Medulla oblongata (tissue), 1 donor: ENCODE results near the gene OXGR1.
A peak's percentile ranks its signal among the peaks of the same experiment; 100 is the strongest.
"Not testable (repeated sequence)": the region's sequence is repeated elsewhere in the genome, so short reads cannot be mapped to it uniquely, and the experiment has no call there.

Experiments
- DNase-seq: peaks from one replicate; pipeline ENCODE4 v3.0.0-alpha.2; 2015; ENCODE audit errors: extremely low spot score

Gene OXGR1

DNA sequence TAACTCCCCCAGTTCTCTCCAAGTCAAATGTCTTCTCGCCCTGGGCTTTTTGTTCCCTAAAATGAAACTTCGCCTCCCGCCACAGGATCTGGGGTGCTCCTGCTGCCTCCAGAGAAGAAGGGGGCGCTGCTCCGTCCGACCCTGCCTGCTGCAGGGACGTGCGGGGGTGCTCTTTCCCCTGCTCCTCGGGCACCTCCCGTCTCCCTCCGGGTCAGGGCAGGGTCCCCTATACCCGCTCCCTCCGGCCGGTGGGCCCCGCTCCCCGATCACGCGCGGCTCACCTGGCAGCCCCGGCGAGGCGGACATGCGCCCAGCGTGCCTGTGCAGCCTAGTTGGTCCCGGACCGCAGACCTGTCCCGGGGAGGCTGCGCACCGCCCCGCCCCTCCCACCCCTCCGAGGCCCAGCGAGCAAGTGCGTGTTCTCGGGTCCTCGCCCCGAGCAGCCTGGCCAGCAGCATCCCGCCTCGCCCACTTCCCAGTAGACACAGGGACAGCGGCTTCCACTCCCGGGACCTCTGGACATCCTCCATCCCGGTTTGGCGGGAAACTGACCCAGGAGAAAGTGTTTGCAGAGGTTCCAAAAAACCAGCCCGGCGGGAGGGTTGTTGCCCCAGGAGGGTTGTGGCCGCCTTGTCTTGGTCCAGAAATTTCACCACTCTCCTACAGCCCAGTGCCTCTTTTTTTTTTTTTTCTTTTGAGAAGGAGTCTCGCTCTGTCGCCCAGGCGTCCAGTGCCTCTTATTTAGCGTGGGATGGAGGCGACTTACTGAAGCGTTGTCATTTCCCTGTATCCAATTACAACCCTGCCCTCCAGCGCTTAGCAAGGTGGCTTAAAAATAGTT, at the start of gene OXGR1:
Gene OXGR1, minus strand, starts transcription at position 460 of the 841 bp plus-strand sequence. CDS start 6,717 bp downstream, outside the sequence.
- peak; percentile 35 for DNase-seq

DNA sequence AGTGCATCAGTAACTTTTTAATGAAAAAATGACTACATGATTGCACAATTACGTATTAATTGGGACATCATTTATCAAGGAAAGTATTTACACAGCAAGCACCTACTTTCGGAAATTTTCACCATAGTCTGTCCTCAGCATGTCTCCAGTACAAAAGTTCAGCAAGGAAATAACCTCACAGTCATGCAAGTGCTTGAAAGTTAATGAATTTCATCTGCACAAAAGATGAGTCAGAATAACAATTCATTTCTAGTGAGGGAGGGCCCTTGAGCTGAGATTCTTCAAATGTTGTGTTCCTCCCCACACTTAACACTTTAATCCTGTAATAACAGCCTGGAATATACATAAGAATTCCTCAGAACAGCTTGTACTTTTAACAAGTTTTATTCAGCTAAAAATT, 49.0 kb upstream of the OXGR1 start:
- no peak for DNase-seq

DNA sequence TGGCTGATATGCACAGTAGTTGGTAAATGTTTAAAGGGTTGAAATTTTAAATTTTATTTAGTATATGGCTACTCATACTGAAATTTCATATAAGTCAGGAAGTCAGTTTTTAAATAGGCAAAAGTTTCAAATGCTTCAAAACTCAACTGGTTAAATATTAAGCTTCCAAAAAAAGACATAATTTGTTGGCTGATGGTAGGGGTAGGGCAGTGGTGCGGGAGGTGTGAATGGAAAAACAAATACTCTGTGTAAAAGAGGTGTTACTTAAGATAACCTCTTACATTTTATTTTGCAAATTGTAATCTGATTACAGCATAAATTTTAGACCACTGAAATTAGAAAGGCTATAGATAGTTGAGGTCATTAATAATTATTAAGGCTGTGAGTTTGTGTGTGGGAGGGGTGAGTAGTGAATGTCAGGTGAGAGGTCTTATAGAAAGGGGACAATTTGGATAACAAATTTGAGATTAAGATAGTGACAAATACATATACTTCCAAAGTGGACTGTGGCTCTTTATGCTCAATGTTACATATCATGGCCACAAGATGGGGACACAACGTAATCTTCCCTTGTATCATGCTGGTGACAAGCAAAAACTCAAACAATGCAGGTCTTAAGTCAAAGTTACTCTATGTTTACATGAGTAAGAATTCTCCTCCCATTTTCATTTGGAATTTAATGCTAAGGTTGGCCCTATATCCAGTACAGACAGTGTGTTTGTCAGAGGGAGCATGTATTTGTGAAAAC, 36.6 kb upstream of the OXGR1 start:
- DNase-seq = peak; percentile 27

DNA sequence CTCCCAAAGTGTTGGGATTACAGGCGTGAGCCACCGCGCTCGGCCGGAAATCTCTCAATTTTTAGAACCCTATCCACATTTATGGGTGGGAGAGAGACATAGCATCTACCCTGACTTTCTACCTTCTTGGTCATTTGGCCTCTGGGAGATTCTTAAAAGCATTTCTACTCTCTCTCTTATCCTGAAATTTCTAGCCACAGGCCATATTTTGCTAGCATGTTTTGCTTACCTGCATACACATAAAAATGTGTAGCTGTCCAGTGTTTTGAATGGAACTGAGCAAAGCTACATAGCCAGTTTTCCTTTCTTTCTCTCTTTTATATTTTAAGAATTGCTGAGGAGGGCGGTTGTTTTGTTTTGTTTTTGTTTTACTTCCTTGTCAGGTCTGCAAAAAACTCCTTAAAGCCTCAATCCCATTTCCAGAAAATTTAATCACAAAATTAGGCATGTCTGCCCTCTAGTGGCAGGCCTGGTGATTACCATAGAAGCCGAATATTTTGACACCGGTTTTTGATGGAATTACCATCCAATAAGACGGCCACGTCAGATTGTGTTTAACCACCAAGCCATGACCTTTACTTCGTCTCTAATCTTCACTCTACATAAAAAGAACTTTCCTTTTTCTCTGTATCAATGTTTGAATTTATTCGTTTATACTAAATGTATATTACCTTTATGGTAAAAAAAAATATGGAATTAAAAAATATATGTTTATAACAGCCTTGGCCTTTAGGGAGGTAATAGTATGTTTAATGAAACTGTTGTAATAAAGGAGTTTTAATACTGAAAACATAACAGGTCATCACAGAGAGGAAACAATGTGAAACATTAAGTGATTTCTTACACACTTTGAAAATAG, 34.4 kb upstream of the OXGR1 start:
- peak; percentile 79 for DNase-seq

DNA sequence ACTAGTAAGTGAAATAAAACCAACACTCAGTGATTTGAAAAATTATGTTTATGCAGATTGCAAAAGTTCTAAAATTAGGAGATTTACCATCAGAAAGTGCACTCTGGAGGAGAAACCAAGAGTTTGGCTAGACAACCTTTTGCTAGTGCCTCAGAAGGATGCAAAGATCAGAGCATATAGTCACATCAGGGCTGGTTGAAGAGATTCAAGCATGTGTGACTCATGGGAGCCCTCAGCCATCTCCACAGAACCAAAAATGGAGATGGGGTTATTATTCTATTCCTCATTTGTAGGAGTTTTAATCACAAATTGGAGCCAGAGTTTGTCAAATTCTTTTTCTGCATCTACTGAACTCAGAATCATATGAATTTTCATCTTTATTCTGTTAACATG, 32.9 kb upstream of the OXGR1 start:
- DNase-seq = no peak

DNA sequence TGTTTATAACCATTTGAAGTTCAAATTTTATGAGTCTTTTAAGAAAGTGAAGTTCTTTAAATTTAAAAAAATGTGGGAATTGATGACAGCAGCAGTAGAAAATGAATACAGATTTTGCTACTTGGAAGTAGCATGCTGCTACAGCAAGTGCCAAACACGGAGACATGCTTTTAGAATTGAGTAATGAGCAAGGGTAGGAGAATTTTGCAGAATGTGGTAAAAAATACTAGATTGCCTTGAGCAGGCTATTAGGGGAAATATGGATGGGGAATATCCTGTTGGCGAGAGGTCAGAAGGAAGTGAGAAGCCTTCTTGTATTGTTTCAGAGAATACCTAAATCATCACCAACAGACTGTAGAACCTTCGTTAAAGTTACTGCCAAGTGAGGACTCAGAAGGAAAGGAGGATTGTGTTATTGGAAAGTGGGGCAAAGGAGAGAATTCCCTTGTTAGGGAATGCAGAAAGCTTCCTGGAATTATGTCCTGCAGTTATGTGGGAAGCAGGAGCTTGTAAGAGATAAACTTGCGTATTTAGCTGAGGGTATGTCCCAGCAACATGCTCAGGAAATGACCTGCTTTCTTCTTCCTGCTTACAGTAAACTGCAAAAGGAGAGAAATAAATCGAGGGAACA, 32.4 kb upstream of the OXGR1 start:
- no peak for DNase-seq

DNA sequence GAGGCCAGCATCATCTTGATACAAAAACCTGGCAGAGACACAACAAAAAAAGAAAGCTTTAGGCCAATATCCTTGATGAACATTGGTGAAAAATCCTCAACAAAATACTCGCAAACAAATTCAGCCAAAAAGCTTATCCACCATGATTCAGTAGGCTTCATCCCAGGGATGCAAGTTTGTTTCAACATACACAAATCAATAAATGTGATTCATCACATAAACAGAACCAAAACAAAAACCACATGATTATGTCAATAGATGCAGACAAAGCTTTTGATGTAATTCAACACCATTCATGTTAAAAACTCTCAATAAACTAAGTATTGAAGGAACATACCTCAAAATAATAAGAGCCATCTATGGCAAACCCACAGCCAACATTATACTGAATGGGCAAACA, 29.5 kb upstream of the OXGR1 start:
- DNase-seq = not testable (repeated sequence)

DNA sequence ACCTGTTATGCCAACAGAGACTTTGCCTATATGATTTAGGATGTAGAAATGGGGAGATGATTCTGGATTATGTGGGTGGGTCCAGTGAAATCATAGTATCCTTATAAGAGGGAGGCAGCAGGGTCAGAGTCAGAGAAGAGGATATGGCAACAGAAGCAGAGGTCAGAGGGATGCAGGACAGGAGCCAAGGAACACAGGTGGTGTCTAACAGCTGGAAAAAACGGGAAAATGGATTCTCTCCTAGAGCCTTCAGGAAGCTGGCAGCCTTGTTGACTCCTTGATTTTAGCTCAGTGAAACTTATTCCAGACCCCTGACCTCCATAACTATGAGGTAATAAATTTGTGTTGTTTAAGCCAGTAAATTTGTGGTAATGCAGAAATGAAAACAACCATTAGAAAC, 28.8 kb upstream of the OXGR1 start:
- no peak for DNase-seq

DNA sequence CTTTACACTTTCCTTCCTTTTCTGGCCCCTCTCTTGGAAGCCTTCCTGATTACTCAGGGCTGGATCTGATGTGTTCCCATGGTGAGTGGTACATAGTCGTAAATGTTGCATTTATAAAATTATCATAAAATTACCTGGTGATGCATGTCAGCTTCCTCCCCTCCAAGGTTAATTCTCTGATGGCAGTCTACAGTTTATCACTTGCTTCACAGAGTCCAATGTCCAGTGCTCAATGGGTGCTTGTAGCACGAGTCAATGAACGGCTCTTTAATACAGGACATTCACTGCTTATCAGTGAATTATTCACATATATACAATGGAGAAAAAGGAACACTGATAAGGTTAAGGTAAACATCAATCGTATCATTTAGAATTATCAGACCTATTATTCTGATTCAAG, 27.0 kb upstream of the OXGR1 start:
- DNase-seq = no peak

DNA sequence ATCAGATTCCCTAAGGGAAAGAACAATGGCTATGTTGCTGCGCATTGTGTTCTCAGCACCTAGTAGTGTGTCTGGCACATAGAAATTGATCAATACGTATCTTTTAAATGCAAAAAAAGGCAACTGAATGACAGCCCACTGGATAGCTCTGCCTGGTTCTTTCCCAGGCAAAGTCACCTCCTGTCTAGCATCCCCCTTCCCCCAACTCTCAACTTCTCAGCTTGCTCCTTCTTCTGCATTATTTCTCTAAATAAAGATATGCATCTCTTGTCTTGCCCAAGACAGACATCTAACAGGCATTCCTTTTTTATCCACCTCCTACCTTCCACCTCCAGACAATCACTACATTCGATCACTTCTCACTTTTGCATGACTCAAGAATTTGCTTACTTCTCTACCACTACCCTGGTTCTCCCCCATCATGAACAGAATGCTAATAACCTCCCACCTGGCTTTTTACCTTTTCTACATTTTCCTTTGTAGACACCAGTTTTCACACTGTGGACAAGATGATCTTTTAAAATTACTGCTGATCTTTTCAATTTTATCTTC, 26.5 kb upstream of the OXGR1 start:
- DNase-seq = no peak

DNA sequence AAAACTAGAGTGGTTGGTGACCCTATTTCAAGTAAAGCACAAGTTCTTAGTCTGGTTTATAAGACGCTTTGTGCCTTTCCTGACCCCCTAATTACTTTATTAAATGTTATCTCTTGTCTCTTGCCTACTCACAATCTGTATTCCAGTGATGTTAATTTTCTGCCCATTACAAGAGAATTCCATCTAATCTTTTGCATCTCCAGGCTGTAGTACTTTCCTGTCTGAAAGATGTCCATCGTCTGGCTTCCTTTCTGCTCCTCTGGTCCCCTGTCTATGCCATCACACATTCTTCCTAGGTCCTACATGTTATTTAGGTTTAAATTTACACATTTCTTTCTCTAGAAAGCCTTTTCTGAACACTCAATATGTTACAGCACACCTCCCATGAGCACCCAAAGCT, 25.9 kb upstream of the OXGR1 start:
- no peak for DNase-seq

DNA sequence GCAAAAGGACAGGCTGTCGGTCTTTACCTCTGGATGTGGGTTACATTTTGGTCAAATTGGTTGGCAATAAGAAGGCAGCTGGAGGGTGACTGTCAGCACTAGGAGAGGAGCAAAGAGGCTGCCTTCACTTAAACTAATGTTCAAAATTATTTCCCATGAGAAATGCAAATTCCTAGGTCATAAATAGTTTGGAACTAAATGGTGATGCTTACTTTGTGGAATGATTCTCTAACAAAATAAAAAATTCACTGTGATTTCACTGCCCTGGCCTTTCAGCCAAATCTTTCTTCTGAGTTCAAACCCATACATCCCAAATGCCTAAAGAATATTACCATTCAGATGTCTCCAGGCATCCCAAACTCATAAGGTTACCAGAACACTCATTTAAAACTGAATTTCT, 25.0 kb upstream of the OXGR1 start:
- DNase-seq = no peak

DNA sequence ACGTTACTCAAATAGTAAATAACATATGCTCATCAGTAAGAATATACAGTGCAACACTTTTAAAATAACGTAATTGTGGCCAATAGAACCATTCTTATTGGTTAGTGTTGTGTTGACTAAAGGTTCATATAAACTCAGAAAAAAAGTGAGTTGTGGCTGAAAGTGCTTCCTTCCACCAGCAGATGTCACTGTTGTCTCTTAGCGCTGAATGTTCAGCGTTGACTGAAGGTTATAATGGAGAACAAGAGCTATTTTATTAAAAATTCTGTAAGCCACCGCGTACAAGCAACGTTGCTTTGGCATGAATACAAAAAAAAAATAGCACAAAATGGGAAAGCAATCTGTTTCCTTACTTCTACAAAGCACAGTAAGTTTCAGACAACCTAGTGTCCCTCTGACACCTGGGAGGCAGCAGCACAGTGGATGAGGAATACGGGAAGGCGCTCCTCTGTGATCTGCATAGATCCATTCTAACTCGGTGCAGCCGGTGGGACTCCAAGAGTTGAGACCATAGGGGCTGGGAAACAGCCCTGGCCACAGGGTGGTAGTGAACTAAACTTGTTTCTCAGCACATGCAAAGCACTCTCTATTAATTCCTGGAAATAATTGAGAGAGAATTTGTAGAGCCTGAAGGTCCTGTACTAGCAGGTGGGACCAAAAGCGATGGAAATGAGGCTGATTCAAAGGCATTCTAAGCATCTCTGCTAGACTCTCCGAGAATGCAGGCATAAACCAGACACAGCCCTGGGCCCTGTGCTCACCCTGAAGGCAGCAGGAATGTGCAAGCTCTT, 23.9 kb upstream of the OXGR1 start:
- DNase-seq = peak; percentile 81

DNA sequence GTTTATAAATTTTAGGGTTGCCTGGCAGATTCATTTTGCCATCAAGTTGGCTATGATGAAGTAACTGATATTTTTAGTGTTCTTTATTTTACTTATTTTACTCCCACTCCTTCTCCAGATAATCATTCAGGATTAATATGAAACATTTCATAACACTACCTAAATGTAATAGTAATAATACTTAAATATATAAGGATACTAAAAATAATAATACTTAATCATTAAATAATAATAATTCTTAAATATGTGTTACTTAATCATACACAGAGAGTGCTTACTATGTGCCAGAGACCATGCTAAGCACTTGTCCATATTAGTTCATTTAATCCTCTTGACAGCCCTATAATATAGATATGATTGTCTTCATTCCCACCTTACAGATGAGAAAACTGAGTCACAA, 23.0 kb upstream of the OXGR1 start:
- no peak for DNase-seq

DNA sequence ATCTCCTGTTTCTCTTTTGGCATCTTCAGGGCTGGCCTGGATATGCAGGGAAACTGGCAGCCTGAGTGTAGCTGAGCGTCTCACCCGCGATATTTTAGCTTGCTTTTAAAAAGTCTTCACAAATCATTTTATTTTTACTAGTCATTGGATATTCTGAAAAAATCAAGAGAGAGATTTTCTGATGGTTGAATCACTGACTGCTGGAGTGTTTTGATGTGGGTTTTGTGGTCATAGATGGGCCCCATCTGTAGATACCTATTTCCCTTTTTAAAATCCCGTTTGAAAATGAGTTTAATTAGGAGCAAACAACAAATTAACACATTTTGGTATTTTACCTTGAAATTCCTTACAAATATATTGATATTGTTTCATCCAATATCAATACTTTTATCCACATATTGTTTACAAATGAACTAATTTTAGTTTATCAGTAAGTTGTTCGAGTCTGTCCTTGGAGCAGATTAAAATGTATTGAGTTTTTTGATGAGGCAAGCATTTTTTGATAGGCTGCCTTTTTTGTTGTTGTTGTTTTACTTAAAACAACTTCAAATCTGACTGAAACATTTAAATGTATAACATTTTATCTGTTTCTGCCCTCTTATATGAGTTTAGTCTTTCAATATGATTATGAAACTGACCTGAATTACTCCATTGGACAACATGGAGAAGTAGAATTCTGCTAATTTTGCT, 21.5 kb upstream of the OXGR1 start:
- DNase-seq = no peak

DNA sequence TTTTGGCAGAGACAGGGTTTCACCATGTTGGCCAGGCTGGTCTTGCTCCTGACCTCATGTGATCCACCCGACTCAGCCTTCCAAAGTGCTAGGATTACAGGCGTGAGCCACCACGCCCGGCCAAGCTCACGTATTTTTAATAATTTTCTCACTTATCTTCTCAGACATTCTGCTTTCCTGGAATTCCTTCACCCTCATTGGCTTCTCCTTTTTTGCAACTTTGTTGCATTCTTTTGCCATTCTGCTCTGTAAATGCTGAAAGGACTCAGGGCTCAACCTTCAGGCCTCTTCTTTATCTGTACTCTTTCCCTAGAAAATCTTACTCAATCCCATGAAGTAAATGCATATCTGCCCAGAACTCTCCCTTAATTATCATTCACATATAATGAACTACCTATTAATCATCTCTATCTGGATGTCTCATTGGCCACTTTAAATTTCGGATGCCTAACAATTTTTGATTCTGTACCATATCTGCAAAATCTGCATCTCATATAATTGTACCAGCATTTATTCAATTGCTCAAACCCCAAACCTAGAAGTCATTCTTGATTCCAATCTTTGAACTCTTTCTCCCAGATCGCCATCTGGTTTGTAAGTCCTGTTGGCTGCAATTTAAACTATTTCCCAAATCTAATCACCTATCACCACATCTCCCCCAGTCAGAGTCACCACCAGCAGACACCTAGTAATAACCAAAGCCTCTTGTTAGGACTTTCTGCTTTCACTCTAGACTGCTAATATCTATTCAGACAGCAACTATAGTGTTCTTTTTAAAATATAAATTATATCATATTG, 18.2 kb upstream of the OXGR1 start:
- no peak for DNase-seq

DNA sequence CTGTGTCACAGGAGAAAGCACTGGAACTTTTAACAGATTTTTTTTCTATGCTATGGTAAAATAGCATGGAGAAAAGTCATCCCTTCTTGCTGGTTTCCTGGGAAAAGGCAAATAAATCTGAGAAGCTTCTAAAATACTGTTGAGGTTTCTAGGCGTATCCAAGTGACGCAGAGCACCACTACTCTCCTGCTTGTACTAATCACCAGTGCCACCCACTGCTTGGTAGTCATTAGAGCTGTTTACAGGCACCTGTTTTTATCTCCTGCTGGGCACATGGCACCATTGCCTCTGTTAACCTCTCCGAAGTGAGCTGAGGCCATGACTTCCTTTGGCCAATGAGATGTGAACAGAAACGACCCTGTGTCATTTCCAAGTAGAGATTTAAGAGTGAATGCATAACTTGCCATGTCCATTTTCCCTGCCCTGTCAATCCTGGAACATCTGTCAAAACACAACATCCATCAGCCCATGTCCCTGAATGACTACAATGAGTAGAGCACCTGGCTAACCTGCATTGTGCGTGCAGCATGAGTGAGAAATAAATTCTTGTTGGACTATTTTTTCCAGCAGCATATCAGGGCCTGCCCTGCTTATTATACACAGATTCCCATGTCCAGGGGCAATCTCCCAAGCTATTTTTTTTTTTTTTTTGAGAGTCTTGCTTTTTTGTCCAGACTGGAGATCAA, 17.3 kb upstream of the OXGR1 start:
- DNase-seq = no peak

DNA sequence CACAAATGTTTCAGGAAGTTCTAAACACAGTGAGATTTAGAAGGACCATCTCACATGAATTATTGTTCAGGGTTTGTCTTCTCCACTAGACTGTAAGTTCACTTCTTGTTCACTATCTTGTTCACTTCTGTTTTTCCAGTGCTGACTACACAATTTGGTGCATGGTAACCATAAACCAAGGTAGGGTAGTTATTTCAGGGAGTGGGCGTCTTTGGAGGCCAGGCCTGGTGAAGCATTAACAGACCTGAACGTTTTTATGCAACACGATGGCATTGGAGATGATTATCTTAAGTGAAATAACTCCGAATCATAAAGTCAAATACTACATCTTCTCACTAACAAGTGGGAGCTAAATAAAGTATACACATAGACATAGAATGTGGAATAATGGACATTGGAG, 14.4 kb upstream of the OXGR1 start:
- no peak for DNase-seq
